ENCODE measurements around the gene DCANP1.

DNA sequence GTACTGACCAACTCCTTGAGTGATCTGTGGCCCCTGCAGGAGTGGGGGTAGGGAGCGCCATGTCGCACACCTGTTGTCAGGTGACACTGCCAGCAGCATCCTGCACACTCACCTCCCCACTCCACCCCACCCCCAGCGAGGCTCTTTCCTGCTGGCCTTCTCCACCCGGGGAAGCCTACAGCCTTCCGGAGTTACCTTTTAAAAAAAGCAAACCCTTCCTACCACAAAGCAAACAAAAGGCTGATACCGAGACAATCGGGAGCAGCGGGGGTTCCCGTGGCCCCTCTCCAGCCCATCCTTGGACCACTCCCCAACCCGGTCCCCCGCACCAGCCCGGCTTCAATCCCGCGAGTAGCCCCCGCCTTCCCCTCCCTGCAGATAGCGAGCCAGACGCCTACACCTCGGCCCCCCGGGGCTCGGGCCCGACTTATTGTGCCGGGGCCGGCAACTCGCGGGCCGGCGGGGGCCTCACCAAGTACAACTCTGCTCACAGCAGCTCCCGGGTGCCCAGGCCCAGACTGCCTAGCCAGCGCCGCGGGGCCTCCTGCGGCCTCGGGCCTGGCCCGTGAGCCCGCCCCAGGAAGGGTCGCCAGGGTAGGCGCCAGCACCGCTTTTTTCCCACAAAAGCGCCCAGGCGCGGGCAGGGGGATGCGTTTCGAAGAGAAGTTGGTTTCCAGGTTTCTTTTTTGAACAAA, 48.8 kb downstream of the DCANP1 start:
- TF ChIP-seq, protein P1, sequence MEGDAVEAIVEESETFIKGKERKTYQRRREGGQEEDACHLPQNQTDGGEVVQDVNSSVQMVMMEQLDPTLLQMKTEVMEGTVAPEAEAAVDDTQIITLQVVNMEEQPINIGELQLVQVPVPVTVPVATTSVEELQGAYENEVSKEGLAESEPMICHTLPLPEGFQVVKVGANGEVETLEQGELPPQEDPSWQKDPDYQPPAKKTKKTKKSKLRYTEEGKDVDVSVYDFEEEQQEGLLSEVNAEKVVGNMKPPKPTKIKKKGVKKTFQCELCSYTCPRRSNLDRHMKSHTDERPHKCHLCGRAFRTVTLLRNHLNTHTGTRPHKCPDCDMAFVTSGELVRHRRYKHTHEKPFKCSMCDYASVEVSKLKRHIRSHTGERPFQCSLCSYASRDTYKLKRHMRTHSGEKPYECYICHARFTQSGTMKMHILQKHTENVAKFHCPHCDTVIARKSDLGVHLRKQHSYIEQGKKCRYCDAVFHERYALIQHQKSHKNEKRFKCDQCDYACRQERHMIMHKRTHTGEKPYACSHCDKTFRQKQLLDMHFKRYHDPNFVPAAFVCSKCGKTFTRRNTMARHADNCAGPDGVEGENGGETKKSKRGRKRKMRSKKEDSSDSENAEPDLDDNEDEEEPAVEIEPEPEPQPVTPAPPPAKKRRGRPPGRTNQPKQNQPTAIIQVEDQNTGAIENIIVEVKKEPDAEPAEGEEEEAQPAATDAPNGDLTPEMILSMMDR (IDR thresholded peaks at IDR 0.05) = no peak
- TF ChIP-seq POLR2A (IDR thresholded peaks at IDR 0.05; ENCODE audit: low read depth) (no peak), POLR2AphosphoS5 (IDR thresholded peaks at IDR 0.05) (no peak), EP300 (IDR thresholded peaks at IDR 0.05) (no peak)

Data from esophagus muscularis mucosa (tissue), 4 donors.